ENCODE results near the gene KLHL25. TPM values are rescaled to one million over a fixed set of nuclear protein-coding genes. Genes with fewer than 3 reads are reported as not detected.

KLHL25 gene
- total RNA-seq, 1 experiment from 2014 or later: 18.4 TPM

DNA sequence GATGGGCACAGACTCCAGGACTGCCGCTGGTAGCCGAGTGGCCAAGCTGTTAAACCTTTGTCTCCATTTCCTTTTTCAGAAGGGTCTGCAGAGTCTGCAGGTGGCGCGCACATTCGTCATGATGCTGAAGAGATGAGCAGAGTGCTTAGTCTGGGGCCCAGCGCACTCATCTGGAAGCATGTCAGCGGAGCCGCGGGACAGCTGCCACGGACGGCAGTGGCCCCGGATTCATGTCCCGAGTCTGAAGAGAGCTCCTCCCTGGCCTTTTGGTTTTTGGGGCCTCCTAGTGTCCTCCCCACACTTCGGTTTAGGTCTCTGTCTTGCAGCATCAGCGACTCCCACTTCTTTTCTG lies 42.6 kb downstream of the KLHL25 start:
- Histone ChIP-seq H3T11ph (ENCODE audit: low read length) (no peak overlapping the region), H3K18ac (ENCODE audit: insufficient read length, low read depth, low read length) (no peak overlapping the region), H4K5ac (ENCODE audit: insufficient read length, low read depth, low read length) (no peak overlapping the region), H2AFZ (ENCODE audit: low read length) (no peak overlapping the region), H3K9me3 (ENCODE audit: control insufficient read depth, low read depth, low read length) (no peaks in the 10 kb centered on the region), H4K20me1 (ENCODE audit: control insufficient read depth, insufficient read depth, insufficient read length) (no peaks in the 10 kb centered on the region), H2AK5ac (ENCODE audit: insufficient read length, low read length) (no peak overlapping the region), H2BK120ac (ENCODE audit: low read depth, low read length, poor library complexity, severe bottlenecking) (no peak overlapping the region), H3K9ac (ENCODE audit: extremely low read depth, insufficient read length, low read length) (no peak overlapping the region), H3K27ac (ENCODE audit: insufficient read length, low read depth, low read length) (no peak overlapping the region), H4K8ac (replicated peaks; ENCODE audit: insufficient read length, low read depth, low read length) (no peak overlapping the region), H3K79me2 (ENCODE audit: insufficient read depth, low read length) (no peaks in the 10 kb centered on the region), H3K4ac (ENCODE audit: low read depth, low read length) (no peak overlapping the region), H3K4me2 (ENCODE audit: insufficient read depth, insufficient read length, low read length) (peak overlapping the region; percentile 57), H2BK15ac (ENCODE audit: low read depth, low read length) (no peak overlapping the region), H2BK20ac (ENCODE audit: low read depth, low read length, poor library complexity, severe bottlenecking) (no peak overlapping the region), H3K14ac (ENCODE audit: insufficient read depth, low read length) (no peak overlapping the region), H3K79me1 (ENCODE audit: insufficient read depth, low read depth, low read length, poor library complexity, severe bottlenecking) (no peaks in the 10 kb centered on the region), H3K4me1 (ENCODE audit: insufficient read depth, low read length) (peaks cover 5% of the 10 kb centered on the region; the same call in 1 of the 2 replicates), H4K91ac (ENCODE audit: insufficient read length, low read depth, low read length) (no peak overlapping the region), H2BK5ac (ENCODE audit: insufficient read length, low read length) (no peak overlapping the region), H2BK12ac (ENCODE audit: insufficient read length, low read depth, low read length) (no peak overlapping the region), H3K27me3 (ENCODE audit: insufficient read depth, low read length) (no peaks in the 10 kb centered on the region), H3K23ac (ENCODE audit: insufficient read length, low read depth, low read length) (no peak overlapping the region), H3K56ac (ENCODE audit: insufficient read length, low read depth, low read length) (no peak overlapping the region), H3K23me2 (ENCODE audit: insufficient read length, low read depth, low read length, poor library complexity, severe bottlenecking) (peaks cover 4% of the 10 kb centered on the region)
- WGBS (ENCODE audit: extremely low coverage, insufficient read length, low lambda C conversion rate): no CpG with 5 or more reads among the region's 15 CpGs
- Mint-ChIP-seq H3K36me3 (ENCODE audit: insufficient read depth in 1 of 3, low read depth in 3 of 3) (peaks cover 7 to 35% (median 33%) of the 10 kb centered on the region in 3 experiments; a peak in 6 of 7 replicates), H3K27ac (peak overlapping the region; percentile 90 to 97 (median 92); a peak in 5 of 7 replicates), H3K4me1 (peaks cover 60 to 62% of the 10 kb centered on the region in 2 experiments), H3K27me3 (ENCODE audit: low read depth) (no peaks in the 10 kb centered on the region; the same call in 1 of the 2 replicates), H3K9me3 (no peaks in the 10 kb centered on the region), H3K4me3 (peak overlapping the region; percentile 44 to 65; a peak in 3 of 5 replicates)
- TF ChIP-seq, protein P1, sequence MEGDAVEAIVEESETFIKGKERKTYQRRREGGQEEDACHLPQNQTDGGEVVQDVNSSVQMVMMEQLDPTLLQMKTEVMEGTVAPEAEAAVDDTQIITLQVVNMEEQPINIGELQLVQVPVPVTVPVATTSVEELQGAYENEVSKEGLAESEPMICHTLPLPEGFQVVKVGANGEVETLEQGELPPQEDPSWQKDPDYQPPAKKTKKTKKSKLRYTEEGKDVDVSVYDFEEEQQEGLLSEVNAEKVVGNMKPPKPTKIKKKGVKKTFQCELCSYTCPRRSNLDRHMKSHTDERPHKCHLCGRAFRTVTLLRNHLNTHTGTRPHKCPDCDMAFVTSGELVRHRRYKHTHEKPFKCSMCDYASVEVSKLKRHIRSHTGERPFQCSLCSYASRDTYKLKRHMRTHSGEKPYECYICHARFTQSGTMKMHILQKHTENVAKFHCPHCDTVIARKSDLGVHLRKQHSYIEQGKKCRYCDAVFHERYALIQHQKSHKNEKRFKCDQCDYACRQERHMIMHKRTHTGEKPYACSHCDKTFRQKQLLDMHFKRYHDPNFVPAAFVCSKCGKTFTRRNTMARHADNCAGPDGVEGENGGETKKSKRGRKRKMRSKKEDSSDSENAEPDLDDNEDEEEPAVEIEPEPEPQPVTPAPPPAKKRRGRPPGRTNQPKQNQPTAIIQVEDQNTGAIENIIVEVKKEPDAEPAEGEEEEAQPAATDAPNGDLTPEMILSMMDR (conservative IDR thresholded peaks at IDR 0.05): no peak
- DNase-seq: peak; percentile 59
